SK-N-SH treated with all-trans-retinoic acid at 6 μM for 48 hours (cell line): ENCODE data around the gene NLGN2.

Experiments used
- ARNTL ChIP-seq: fragments of 450-650 bp; formaldehyde crosslinking; IDR thresholded peaks from 2 replicates; pipeline ENCODE4 v1.5.0; 2020; ENCODE audit warnings: low read depth, mild to moderate bottlenecking, moderate library complexity, borderline replicate concordance
- CSDC2 ChIP-seq: fragments of 250-450 bp; sonication (Bioruptor Pico); IDR thresholded peaks from 2 replicates; pipeline ENCODE4 v1.5.0; 2020; ENCODE audit warnings: mild to moderate bottlenecking, moderate library complexity
- GLIS3 ChIP-seq: fragments of 250-450 bp; sonication (Bioruptor Pico); IDR thresholded peaks from 2 replicates; pipeline ENCODE4 v1.5.0; 2020; ENCODE audit warnings: mild to moderate bottlenecking, moderate library complexity
- ISL1 ChIP-seq: fragments of 250-450 bp; sonication (Bioruptor Pico); IDR thresholded peaks from 2 replicates; pipeline ENCODE4 v2.1.2; 2022; ENCODE audit warnings: mild to moderate bottlenecking, moderate library complexity
- PATZ1 ChIP-seq: fragments of 250-450 bp; sonication (Bioruptor Pico); IDR thresholded peaks from 2 replicates; pipeline ENCODE4 v1.8.0; 2020; ENCODE audit warnings: mild to moderate bottlenecking, moderate library complexity, borderline replicate concordance
- POU6F1 ChIP-seq: fragments of 250-450 bp; sonication (Bioruptor Pico); IDR thresholded peaks from 2 replicates; pipeline ENCODE4 v1.8.0; 2021; ENCODE audit warnings: low read depth, mild to moderate bottlenecking, moderate library complexity, borderline replicate concordance
- PPARA ChIP-seq: fragments of 250-450 bp; sonication (Bioruptor Pico); IDR thresholded peaks from 2 replicates; pipeline ENCODE4 v1.5.0; 2020; ENCODE audit warnings: mild to moderate bottlenecking, borderline replicate concordance
- RARB ChIP-seq: fragments of 250-450 bp; sonication (Bioruptor Pico); IDR thresholded peaks from 2 replicates; pipeline ENCODE4 v1.8.0; 2021; ENCODE audit warnings: mild to moderate bottlenecking, moderate library complexity
- TSHZ2 ChIP-seq: fragments of 250-450 bp; sonication (Bioruptor Pico); IDR thresholded peaks from 2 replicates; pipeline ENCODE4 v1.5.0; 2020; ENCODE audit warnings: mild to moderate bottlenecking, moderate library complexity
- ZFP3 ChIP-seq: fragments of 250-450 bp; sonication (Bioruptor Pico); IDR thresholded peaks from 2 replicates; pipeline ENCODE4 v1.5.0; 2020; ENCODE audit warnings: mild to moderate bottlenecking, moderate library complexity
- ZFP30 ChIP-seq: fragments of 450-650 bp; formaldehyde crosslinking; IDR thresholded peaks from 2 replicates; pipeline ENCODE4 v1.5.0; 2022; ENCODE audit warnings: mild to moderate bottlenecking, moderate library complexity
- TF ChIP-seq, protein P1 (sequence below): fragments of 250-450 bp; sonication (Bioruptor Pico); IDR thresholded peaks from 2 replicates; pipeline ENCODE4 v1.5.1; 2021; ENCODE audit warnings: mild to moderate bottlenecking, moderate library complexity

DNA sequence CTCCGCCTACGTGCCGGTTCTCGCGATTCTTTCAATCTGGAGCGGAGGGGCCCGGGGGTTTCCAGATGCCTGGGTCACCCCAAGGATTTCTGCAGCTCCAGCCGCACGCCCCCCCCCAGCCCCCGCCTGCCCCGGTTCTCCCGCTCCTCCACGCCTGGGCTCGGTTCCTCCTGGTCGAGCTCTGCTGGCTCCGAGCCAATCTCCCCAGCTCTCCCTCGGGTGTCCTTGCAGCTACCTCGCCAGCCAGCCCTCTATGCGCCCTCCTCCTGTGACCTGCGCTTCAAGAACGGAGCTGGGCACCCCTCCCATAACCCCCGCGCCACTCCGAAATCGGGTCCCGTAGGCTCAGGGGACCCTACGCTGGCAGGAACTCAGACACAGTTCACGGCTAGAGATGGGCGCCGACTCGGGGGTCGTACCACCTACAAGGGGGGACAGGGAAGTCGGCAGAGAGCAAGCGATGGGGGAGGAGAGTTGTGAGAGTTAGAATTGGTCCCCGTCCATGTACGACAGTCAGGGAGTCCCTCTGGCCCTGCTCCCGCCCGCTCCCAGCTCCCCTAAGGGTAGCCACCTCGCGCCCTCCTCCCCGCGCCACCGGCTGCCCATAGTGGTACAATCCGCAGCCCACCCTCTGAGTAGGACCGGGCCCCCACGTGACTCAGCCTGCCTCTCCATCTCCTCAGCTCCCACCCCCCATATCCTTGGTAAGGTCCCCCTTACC lies 32.6 kb downstream of the NLGN2 start:
- TF ChIP-seq ISL1 (CRISPR knock-in tag) (no peak), RARB (no peak), CSDC2 (no peak), TSHZ2 (no peak), PATZ1 (CRISPR knock-in tag) (no peak), ZFP3 (CRISPR knock-in tag) (no peak), POU6F1 (CRISPR knock-in tag) (no peak), PPARA (no peak), ARNTL (CRISPR knock-in tag) (no peak), ZFP30 (CRISPR knock-in tag) (no peak), GLIS3 (no peak)
- TF ChIP-seq, protein P1, sequence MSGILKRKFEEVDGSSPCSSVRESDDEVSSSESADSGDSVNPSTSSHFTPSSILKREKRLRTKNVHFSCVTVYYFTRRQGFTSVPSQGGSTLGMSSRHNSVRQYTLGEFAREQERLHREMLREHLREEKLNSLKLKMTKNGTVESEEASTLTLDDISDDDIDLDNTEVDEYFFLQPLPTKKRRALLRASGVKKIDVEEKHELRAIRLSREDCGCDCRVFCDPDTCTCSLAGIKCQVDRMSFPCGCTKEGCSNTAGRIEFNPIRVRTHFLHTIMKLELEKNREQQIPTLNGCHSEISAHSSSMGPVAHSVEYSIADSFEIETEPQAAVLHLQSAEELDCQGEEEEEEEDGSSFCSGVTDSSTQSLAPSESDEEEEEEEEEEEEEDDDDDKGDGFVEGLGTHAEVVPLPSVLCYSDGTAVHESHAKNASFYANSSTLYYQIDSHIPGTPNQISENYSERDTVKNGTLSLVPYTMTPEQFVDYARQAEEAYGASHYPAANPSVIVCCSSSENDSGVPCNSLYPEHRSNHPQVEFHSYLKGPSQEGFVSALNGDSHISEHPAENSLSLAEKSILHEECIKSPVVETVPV = no peak
